HG02943 (cell line): ENCODE measurements around the gene CNTN5.

ENCODE experiments used
- ATAC-seq: cut with Tn5 transposase; IDR thresholded peaks from one replicate; pipeline ENCODE4 v1.9.1; 2021; ENCODE audit warnings: mild to moderate bottlenecking, low read depth, moderate library complexity; ENCODE audit not compliant: unreplicated experiment

The CNTN5 gene

GRCh38 chr11:99841885-99842284 lies 821.1 kb downstream of the CNTN5 start:
- no peak for ATAC-seq

DNA sequence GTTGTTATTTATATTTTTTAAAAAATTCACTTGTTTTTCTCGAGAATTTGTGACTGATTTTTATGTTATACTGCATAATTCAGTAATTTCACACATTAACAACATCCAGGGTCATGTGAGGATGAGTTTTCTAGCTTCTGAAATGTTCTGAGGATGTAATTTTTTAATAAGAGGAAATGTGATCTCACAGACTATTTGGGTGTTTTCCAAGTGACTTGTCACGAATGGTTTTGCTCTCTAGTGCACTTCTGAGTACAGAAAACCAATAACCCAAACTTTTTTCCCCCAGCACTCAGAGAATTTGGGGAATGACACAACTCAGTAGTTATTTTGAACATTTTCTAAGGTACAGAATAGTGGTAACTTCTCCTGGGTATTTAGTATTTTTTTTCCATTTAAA lies 845.2 kb downstream of the CNTN5 start:
- no peak for ATAC-seq

DNA sequence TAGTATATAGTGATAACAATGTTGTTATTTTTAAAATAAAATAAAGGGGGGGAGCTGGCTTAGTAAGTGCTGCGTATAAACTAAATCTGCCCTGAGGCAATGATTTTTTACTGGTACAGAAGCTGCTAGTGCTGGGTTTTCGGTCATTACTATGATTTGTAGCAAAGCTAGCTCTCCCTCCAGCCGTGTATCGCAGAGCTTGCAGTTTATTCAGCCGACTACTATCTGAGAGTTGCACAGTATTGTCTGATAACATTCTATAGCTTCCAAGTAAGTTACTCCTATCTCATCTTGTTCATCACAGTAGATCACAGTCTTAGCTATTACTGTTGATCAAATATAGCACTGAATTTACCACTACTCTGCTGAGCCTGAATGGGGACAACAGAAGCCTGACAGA lies 860.9 kb downstream of the CNTN5 start:
- ATAC-seq, result no peak

- no peak for ATAC-seq
Measured at GRCh38 chr11:99884750-99885149, 864.0 kb downstream of the CNTN5 start.

GRCh38 chr11:99887481-99887880 lies 866.7 kb downstream of the CNTN5 start:
- ATAC-seq, result no peak

GRCh38 chr11:99893811-99894210 lies 873.1 kb downstream of the CNTN5 start:
- ATAC-seq, result no peak

DNA sequence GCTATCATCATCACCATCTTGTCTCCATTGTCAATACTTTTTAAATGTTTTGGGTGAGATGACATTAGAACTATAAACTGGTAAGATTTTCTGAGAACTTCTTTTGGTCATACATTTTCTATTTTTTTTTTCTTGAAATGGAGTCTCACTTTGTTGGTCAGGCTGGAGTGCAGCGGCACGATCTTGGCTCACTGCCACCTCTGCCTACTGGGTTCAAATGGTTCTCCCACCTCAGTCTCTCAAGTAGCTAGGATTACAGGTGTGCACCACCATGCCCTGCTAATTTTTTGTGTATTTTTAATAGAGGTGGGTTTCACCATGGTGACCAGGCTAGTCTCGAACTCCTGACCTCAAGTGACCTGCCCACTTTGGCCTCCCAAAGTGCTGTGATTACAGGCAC lies 880.4 kb downstream of the CNTN5 start:
- ATAC-seq, result no peak

GRCh38 chr11:99911116-99911515 lies 890.4 kb downstream of the CNTN5 start:
- no peak for ATAC-seq

- no peak for ATAC-seq
Measured at GRCh38 chr11:99916078-99916477, 895.3 kb downstream of the CNTN5 start.

GRCh38 chr11:99918761-99919160 lies 898.0 kb downstream of the CNTN5 start:
- no peak for ATAC-seq

- ATAC-seq, result no peak
Measured at GRCh38 chr11:99920956-99921355, 900.2 kb downstream of the CNTN5 start.

DNA sequence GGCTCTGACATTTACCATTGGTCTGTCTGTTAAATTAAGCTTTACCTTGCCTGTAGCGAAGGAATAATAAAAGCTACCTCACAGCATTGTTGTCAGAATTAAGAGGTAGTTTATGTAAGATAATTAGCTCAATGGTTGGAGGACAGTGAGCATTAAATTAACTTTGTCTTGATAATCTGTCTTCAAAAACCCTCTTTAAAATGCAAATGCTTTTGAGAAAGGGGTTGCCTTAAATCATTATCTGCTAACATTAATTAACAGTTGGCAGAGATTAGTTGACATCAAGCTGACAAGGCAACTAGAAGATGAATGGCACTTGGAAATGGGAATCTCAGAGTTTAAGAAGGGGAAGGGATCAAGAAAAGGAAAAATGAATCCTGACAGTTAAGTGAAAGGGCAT lies 905.2 kb downstream of the CNTN5 start:
- no peak for ATAC-seq

DNA sequence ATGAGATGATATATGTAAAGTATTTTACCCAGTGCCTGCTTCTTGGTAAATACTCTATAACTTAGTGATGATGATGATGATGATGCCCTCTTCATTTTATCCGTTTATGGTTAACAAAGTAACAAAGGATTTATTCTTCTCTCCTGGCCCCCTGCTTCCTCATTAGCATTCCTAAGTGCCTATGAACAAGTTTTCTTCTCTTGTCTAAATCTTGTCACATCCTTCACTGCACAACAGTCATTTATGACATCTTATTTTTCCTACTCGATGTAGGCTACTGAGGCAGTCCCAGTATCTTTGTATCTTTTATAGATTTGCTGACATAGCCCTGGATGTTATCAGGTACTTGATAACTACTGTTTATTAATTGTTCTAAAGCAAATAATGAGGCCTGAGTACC lies 911.9 kb downstream of the CNTN5 start:
- ATAC-seq, result no peak

- ATAC-seq, result no peak
Measured at GRCh38 chr11:99934008-99934407, 913.3 kb downstream of the CNTN5 start.

DNA sequence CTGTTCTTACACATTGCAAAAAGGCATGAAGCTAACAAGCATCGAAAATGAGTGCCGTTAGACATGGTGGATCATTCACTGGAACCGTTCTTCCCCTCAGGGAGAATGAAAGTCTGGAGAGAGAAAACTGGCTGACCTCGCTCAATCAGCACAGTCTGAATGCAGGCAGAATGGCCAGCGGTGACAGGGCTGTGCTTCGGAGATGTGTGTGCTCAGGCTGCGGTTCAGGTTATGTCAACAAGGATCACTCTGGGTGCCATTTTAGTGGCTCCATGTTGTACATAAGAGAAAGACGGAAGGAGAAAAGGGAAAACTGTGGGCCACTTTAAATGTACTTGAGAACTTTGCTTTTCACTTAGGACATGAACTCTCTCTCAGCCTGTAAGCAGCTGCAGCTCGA lies 916.6 kb downstream of the CNTN5 start:
- ATAC-seq, result no peak

DNA sequence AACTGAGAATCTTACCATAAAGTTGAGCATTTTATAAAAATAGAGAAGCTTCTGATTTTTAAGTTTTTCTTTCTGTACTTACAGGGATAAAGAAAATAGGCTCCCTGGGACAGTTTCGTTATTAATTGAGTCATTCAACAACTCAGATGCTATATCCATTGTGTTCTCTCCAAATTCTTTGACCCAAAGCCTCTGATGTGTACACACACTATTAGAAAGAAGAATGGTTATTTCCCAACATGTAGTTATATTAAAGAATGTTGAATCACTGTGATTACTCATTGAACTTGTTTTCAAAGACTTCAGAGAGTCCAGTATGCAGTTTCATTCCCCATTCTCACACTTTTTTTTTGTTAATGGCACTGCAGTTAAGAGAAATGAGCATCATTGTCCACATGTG lies 932.1 kb downstream of the CNTN5 start:
- ATAC-seq, result no peak

DNA sequence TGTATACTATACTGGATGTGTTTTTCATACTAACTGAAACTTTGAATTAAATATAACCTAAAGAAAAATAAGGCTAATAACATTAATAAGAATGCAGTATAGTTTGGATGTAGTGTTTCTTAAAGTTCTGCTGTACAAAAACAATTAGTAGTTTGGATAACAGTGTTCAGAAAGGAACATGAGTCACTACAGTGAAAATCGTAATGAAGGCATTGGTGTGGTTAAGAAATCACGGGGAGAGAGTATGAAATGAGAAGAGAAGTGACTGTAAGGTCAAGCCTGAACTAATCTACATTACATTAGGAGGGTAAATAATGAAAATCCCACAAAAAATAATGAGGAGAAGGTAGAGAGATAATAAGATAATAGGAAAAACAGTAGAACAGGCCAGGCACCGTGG lies 939.8 kb downstream of the CNTN5 start:
- ATAC-seq, result no peak

DNA sequence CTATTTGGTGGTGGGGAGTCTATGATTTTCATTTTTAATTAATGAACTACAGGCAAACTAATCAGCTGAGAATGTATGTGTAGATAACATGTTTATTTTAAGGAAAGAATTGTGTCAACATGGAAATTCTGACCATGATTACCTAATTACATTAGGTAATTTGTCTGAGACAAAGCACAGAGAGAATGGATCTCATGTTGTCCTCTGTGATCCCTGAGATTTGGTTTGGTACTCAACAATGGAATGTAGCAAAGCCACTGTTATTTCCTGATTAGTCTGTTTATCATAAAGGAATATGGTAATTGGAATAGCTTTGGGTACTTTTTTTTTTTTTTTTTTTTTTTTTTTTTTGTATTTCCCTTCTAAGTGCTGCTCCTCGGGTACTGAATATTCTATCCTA lies 947.6 kb downstream of the CNTN5 start:
- no peak for ATAC-seq

GRCh38 chr11:99973993-99974392 lies 953.2 kb downstream of the CNTN5 start:
- ATAC-seq, result no peak

GRCh38 chr11:99979042-99979441 lies 958.3 kb downstream of the CNTN5 start:
- ATAC-seq, result no peak

- no peak for ATAC-seq
Measured at GRCh38 chr11:99987821-99988470, 967.2 kb downstream of the CNTN5 start.

- no peak for ATAC-seq
Measured at GRCh38 chr11:99988471-99988837, 967.7 kb downstream of the CNTN5 start.

DNA sequence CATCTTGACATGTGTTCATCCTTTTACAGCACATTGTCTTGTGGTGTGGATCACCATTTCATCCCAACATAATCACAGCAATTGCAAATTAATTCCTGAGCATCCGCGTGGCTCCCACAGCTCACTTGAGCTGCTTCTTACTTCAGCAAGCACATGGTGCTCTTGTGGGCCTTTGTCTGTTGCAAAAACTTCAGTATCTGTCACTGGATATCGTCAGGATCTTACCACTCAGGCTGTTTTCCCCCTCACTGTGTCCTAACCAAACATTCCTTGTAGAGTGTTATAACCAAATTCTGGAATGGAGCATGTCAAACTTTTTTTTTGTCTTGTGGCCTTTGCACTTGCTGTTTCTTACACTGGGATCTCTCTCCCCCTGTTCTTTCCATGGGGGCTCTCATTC lies 983.2 kb downstream of the CNTN5 start:
- ATAC-seq, result no peak
